ENCODE results near the gene VEZF1.

Gene VEZF1

GRCh38 chr17:57995076-57995956 is 7.3 kb upstream of the VEZF1 start:
- peak; percentile 65 for DNase-seq (ENCODE audit: low spot score)
- TF ChIP-seq CTCF (IDR thresholded peaks at IDR 0.05; ENCODE audit: extremely low read depth, missing control alignments) = peak; percentile 37

- no peak for DNase-seq (ENCODE audit: low spot score)
- TF ChIP-seq CTCF (IDR thresholded peaks at IDR 0.05; ENCODE audit: extremely low read depth, missing control alignments) = no peak
These were observed 6.4 kb upstream of the VEZF1 start for GRCh38 chr17:57994436-57994835.

GRCh38 chr17:57993471-57994365 is 5.7 kb upstream of the VEZF1 start:
- DNase-seq (ENCODE audit: low spot score) = peak; percentile 29
- no peak for TF ChIP-seq CTCF (IDR thresholded peaks at IDR 0.05; ENCODE audit: extremely low read depth, missing control alignments)

- DNase-seq (ENCODE audit: low spot score) = no peak
These were observed 3.5 kb upstream of the VEZF1 start for GRCh38 chr17:57991537-57991936.

GRCh38 chr17:57990037-57990436 is 2.0 kb upstream of the VEZF1 start:
- no peak for DNase-seq (ENCODE audit: low spot score)
- no peak for TF ChIP-seq CTCF (IDR thresholded peaks at IDR 0.05; ENCODE audit: extremely low read depth, missing control alignments)

More at GRCh38 chr17:57991537-57991936, 3.5 kb upstream of the VEZF1 start:
- no peak for TF ChIP-seq CTCF (IDR thresholded peaks at IDR 0.05; ENCODE audit: extremely low read depth, missing control alignments)

GRCh38 chr17:57988301-57989250 is 522 bp upstream of the VEZF1 start:
- peak; percentile 90 for DNase-seq (ENCODE audit: low spot score)
- no peak for TF ChIP-seq CTCF (IDR thresholded peaks at IDR 0.05; ENCODE audit: extremely low read depth, missing control alignments)
